T-helper 1 cell treated with Interleukin-12 subunit alpha and Interleukin-12 subunit beta and Interleukin-4 antibody, amounts not matched to agents 30 ng/mL and 1 ng/mL, for 36 hours (primary cell): Measurements from ENCODE around the gene HLA-B. TPM values are rescaled to one million over a fixed set of nuclear protein-coding genes. Genes with fewer than 3 reads are reported as not detected.
"Not testable (repeated sequence)": the region's sequence is repeated elsewhere in the genome, so short reads cannot be mapped to it uniquely, and the experiment has no call there.

Source experiments
- intact Hi-C: fragments of 100-400 bp; cut with micrococcal nuclease; formaldehyde crosslinking; loops from one replicate; pipeline ENCODE4 v1.15.1; 2024
- total RNA-seq: library from RNA; stranded (reverse); gene quantifications from 2 replicates; pipeline ENCODE4 v1.2.3, GENCODE V29; 2022

The HLA-B gene
- total RNA-seq, 1 donor from 2014 or later: 6,208 TPM

DNA sequence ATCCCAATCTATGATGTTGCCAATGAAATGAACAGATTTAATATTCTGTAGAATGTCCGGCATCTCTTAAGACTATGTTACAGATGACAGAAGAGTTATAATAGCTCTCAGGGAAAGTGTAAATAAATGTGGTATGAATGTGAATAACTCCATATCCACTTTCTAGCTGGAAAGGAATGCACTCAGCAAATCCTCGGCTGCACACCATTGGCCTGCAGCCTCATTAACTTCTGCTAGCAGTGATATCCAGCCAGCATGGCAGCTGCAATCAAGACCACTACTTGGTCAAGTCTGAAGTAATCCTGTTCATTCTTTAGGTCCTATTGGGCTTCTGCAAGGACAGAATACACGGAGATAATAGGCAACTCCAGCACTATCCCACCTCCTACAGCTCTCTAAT is 29.1 kb upstream of the HLA-B start:
- intact Hi-C loops: no loop called here

DNA sequence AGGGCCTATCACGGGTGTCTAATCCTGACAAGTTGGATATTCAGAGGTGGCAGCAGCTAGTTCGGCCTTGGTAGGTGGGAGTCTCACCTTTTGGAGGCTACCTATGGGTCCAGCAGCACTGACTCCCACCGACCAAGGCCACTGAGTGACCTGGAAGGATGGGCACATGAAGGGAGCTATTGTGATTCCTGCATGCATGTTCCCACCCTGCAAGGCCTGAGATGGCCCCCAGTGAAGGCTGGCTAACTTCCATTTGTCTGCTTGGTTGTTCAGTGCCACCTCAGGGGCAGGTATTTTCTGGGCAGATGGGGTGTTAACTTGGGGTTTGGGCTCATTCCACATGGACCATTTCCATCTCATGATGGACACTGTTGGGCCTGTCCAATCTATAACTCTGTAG is 28.1 kb upstream of the HLA-B start:
- intact Hi-C loops: no loop called here

GRCh38 chr6:31383149-31383548 is 26.2 kb upstream of the HLA-B start:
- intact Hi-C loops: no loop called here

DNA sequence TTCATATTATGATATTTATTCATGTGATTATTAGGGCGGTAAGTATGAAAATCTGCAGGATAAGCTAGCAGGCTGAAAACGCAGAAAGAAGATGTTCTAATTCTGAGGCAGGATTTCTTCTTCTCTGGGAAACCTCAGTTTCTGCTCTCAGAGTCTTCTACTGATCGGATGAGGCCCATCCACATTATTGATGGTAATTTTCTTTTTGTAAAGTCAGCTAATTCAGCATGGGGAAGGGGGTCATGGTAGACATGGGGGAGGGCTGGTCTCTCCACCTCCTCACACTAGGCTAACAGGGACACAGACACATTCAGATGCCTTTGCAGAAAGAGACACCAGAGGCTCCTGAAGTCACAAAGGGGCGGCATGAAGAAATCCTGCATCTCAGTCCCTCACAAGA is 24.7 kb upstream of the HLA-B start:
- intact Hi-C loops: no loop called here

- intact Hi-C loops: no loop called here
These were observed 22.9 kb upstream of the HLA-B start for GRCh38 chr6:31379850-31380249.

DNA sequence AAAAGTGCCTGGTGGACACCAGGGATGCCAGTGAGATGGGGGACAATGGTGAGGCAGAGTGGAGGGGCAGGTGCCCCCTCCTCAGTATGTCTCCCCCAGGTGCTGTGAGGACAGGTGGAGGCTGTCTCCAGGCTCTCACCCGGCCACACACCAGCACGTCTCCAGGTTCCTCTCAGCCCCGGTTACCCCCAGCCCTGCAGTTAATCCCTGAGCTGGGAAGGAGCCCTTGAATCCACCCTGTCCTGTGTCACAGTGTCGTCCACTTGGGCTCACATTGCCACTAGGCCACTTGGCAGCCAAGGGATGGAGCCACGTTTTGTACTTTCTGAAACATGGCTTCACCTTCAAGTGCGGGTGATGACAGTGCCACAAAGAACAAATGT is 21.7 kb upstream of the HLA-B start:
- intact Hi-C loops: no loop called here

- intact Hi-C loops: no loop called here
These were observed 21.2 kb upstream of the HLA-B start for GRCh38 chr6:31378062-31378720.

- intact Hi-C loops: no loop called here
These were observed 20.1 kb upstream of the HLA-B start for GRCh38 chr6:31377029-31377428.

GRCh38 chr6:31375699-31376098 is 18.7 kb upstream of the HLA-B start:
- intact Hi-C loops: no loop called here

GRCh38 chr6:31374118-31374517 is 17.1 kb upstream of the HLA-B start:
- intact Hi-C loops: not testable (repeated sequence)

DNA sequence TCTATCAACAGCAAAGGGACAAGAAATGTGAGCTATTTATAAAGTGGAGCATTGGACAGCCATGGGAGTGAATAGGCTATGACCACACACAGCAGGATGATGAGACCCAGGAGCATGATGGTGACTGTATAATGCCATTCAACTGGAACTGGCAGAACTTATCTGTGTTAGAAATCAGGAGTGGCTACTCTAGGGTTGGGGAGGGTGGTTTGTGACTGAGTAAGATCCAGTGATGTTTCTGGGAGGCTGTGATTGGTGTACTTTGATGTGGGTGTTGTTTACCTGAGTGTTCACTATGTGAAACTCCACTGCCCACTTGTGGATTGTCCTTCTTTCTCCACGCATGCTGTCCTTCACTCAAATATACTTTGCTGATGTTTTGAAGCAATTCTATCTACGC is 11.5 kb upstream of the HLA-B start:
- intact Hi-C loops: no loop called here

GRCh38 chr6:31366693-31367470 is 9.9 kb upstream of the HLA-B start:
- intact Hi-C loops: loop anchor here (1.0 kb wide), 6 partner anchors 10 to 230 kb away; partner anchors contain the start of genes HLA-B, HLA-C and TCF19

DNA sequence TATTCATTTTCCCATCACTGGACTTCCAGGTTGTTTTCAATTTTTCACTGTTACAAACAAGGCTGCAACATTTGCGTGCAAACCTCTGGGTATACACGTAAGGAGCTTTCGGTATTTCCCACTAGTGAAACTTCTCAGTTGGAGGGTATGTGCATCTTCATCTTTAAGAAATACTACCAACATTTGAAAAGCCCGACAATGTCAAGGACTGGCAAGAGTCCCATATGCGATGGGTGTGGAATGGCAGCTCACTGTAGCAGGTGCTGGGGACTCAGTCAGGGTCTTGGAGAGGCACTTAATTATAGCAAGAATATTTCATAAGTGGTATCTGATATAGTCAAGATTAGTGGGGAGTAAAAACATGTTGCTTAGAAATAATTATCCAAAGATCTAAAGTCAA is 8.9 kb upstream of the HLA-B start:
- intact Hi-C loops: no loop called here

- intact Hi-C loops: no loop called here
These were observed 6.8 kb upstream of the HLA-B start for GRCh38 chr6:31363811-31364210.

DNA sequence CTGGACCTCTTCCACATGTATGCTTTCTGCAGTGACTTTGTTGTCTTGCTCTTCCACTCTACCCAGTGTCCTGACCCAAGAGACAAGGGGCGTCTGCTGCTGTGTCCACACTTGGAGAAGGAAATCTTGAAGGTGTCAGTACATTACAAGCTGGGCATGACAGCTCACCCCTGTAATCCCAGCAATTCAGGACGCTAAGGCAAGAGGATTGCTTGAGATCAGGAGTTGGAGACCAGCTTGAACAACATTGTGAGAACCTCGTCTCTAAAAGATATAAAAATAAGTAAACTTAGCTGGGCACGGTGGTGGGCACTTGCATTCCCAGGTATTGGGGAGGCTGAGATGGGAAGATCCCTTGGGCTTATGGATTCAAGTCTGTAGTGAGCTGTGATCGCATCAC is 5.8 kb upstream of the HLA-B start:
- intact Hi-C loops: no loop called here

GRCh38 chr6:31359581-31359980 is 2.6 kb upstream of the HLA-B start:
- intact Hi-C loops: loop anchor here (5.0 kb wide), 2 partner anchors 802 to 1032 kb away; partner anchors contain the start of genes GNL1, PRR3 and TRIM39

DNA sequence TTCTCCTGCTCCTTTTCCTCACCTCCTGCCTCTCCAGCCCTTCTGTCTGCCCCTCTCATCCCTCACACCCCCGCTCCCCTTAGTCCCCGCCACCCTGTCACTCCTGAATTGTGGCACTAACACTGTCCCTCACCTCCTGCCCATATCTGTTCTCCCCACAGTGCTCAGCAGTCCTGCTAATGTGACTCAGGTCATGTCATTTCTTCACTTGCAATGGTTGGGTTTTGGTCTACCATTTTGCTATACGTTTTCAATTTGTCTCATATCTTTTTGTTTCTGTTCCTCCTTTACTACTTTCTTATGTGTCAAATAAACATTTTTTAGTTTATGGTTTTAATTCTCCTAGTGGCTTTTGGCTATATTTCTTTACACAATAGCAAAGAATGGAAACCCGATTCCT is 1.3 kb upstream of the HLA-B start:
- intact Hi-C loops: loop anchor here (5.0 kb wide), 2 partner anchors 801 to 1031 kb away; partner anchors contain the start of genes GNL1, PRR3 and TRIM39

DNA sequence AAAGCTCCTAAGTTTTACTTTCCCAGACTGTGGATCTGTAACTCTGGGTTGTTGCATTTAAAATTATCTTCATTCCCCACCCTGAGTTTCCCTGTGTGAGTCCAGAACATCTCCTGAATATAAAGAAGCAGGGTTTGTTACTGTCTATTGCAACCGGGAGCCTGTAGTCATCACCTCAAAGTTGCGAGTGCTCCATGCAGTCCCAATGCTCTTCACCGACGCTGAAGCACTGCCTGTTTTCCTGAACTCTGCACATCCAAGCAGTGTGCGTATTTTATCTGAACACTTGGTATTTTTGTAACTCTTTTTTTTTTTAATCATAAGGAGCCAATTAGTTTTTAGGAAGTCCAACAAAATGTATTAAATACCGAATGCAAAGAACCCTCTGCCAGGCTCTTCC is 907 bp upstream of the HLA-B start:
- intact Hi-C loops: loop anchor here (1.0 to 5.0 kb wide), 6 partner anchors 9 to 1031 kb away; partner anchors contain the start of genes GNL1, HLA-C, PRR3 and TRIM39

- intact Hi-C loops: loop anchor here (5.0 kb wide), 2 partner anchors 799 to 1029 kb away; partner anchors contain the start of genes GNL1, PRR3 and TRIM39
These were observed 598 bp downstream of the HLA-B start for GRCh38 chr6:31356216-31356945.

DNA sequence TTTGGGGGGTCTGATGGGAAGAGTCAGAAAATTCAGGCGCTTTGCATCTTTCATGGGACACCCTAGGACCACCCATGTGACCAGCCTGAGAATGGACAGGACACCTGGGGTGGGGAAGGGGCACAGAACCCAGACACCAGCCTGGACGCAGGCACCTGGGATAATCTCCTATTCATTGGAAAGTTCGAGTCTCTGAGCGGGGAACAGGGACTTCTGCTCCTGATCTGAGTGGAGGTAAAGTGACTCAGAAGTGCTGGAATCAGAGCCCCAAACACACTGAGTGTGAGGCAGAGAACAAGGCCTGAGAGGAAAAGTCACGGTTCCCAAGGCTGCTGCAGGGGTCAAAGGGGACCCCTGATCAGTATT is 1.4 kb downstream of the HLA-B start:
- intact Hi-C loops: loop anchor here (5.0 kb wide), 2 partner anchors 798 to 1028 kb away; partner anchors contain the start of genes GNL1, PRR3 and TRIM39

DNA sequence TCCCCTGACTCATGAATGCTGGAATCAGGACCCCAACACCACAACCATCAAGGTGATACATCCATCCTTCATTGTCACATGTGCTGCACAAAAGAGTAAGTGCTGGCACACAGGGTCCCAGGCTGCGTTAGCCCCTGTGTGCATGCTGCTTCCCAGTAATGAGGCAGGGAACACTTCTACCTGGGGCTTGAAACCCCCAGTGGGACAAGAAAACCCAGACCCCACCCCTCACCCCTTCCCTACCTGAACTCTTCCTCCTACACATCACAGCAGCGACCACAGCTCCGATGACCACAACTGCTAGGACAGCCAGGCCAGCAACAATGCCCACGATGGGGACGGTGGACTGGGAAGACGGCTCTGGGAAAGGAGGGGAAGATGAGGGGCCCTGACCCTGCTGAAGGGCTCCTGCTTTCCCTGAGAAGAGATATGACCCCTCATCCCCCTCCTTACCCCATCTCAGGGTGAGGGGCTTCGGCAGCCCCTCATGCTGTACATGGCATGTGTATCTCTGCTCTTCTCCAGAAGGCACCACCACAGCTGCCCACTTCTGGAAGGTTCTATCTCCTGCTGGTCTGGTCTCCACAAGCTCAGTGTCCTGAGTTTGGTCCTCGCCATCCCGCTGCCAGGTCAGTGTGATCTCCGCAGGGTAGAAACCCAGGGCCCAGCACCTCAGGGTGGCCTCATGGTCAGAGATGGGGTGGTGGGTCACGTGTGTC is 2.0 kb downstream of the HLA-B start:
- intact Hi-C loops: loop anchor here (5.0 kb wide), 2 partner anchors 798 to 1028 kb away; partner anchors contain the start of genes GNL1, PRR3 and TRIM39
